Activated T-helper 2 cell treated with anti-CD3 and anti-CD28 coated beads, Interferon-gamma antibody, Interleukin-2, Interleukin-4, amounts not matched to agents 10 μg/mL and 5 μg/mL and 100 μg/mL, durations not matched to agents 14 hours and 24 hours and 36 hours (primary cell): Measurements from ENCODE around the gene FUT6. TPM values are rescaled to one million over a fixed set of nuclear protein-coding genes. Genes with fewer than 3 reads are reported as not detected.
A peak's percentile ranks its signal among the peaks of the same experiment; 100 is the strongest.
"Not testable (repeated sequence)": the region's sequence is repeated elsewhere in the genome, so short reads cannot be mapped to it uniquely, and the experiment has no call there.

Experiments used
- DNase-seq: peaks from one replicate; pipeline ENCODE4 v3.0.0; 2021; ENCODE audit warnings: low spot score
- H3K27ac Mint-ChIP-seq: one replicate; pipeline ENCODE4 v1.8.0; 2021; ENCODE audit warnings: mixed read lengths
- H3K27me3 Mint-ChIP-seq: one replicate; pipeline ENCODE4 v1.8.0; 2021; ENCODE audit warnings: low read depth, mixed read lengths
- H3K36me3 Mint-ChIP-seq: one replicate; pipeline ENCODE4 v1.8.0; 2021; ENCODE audit warnings: low read depth, mixed read lengths
- H3K4me1 Mint-ChIP-seq: one replicate; pipeline ENCODE4 v1.8.0; 2021; ENCODE audit warnings: low read depth, mixed read lengths
- H3K4me3 Mint-ChIP-seq: one replicate; pipeline ENCODE4 v1.8.0; 2021; ENCODE audit warnings: low read depth, mild to moderate bottlenecking, moderate library complexity, mixed read lengths
- H3K9me3 Mint-ChIP-seq: one replicate; pipeline ENCODE4 v1.8.0; 2021; ENCODE audit warnings: mixed read lengths
- intact Hi-C: fragments of 100-400 bp; cut with micrococcal nuclease; formaldehyde crosslinking; loops from one replicate; pipeline ENCODE4 v1.15.1; 2023
- total RNA-seq: library from RNA; stranded (reverse); gene quantifications from 2 replicates; pipeline ENCODE4 v1.2.3, GENCODE V29; 2022

Gene FUT6
- total RNA-seq, 1 donor from 2014 or later = not detected

- intact Hi-C loops = loop anchor here (2.0 to 5.0 kb wide), 4 partner anchors 69 to 998 kb away; partner anchors contain the start of genes CATSPERD, FEM1A, HSD11B1L and LONP1
- H3K4me1 Mint-ChIP-seq = peaks cover 5% of the 10 kb centered on the region
Measured at GRCh38 chr19:5789886-5790558, 49.5 kb downstream of the FUT6 start.

GRCh38 chr19:5789351-5789761 lies 50.1 kb downstream of the FUT6 start:
- H3K4me1 Mint-ChIP-seq = peaks cover 5% of the 10 kb centered on the region
- peaks cover 41% of the 10 kb centered on the region for H3K36me3 Mint-ChIP-seq
- no peaks in the 10 kb centered on the region for H3K27me3 Mint-ChIP-seq
- H3K9me3 Mint-ChIP-seq = no peaks in the 10 kb centered on the region
- H3K27ac Mint-ChIP-seq = no peak overlapping the region
- DNase-seq = no peak
- intact Hi-C loops = no loop called here
- H3K4me3 Mint-ChIP-seq = peak overlapping the region; percentile 49

More at GRCh38 chr19:5789886-5790558, 49.5 kb downstream of the FUT6 start:
- Mint-ChIP-seq H3K4me3 (peak overlapping the region; percentile 98), H3K36me3 (peaks cover 41% of the 10 kb centered on the region), H3K27ac (peak overlapping the region; percentile 100), H3K9me3 (no peaks in the 10 kb centered on the region), H3K27me3 (no peaks in the 10 kb centered on the region)
- no peak for DNase-seq

- Mint-ChIP-seq H3K9me3 (no peaks in the 10 kb centered on the region), H3K36me3 (peaks cover 41% of the 10 kb centered on the region), H3K4me1 (peaks cover 5% of the 10 kb centered on the region), H3K4me3 (no peak overlapping the region), H3K27ac (no peak overlapping the region), H3K27me3 (no peaks in the 10 kb centered on the region)
- intact Hi-C loops = no loop called here
- no peak for DNase-seq
Measured at GRCh38 chr19:5788422-5788821, 51.1 kb downstream of the FUT6 start.

- H3K27me3 Mint-ChIP-seq = no peaks in the 10 kb centered on the region
- peaks cover 41% of the 10 kb centered on the region for H3K36me3 Mint-ChIP-seq
- DNase-seq = no peak
- H3K4me1 Mint-ChIP-seq = peaks cover 5% of the 10 kb centered on the region
- no peak overlapping the region for H3K4me3 Mint-ChIP-seq
- intact Hi-C loops = no loop called here
- H3K27ac Mint-ChIP-seq = no peak overlapping the region
- no peaks in the 10 kb centered on the region for H3K9me3 Mint-ChIP-seq
Measured at GRCh38 chr19:5787409-5788182, 51.9 kb downstream of the FUT6 start.

DNA sequence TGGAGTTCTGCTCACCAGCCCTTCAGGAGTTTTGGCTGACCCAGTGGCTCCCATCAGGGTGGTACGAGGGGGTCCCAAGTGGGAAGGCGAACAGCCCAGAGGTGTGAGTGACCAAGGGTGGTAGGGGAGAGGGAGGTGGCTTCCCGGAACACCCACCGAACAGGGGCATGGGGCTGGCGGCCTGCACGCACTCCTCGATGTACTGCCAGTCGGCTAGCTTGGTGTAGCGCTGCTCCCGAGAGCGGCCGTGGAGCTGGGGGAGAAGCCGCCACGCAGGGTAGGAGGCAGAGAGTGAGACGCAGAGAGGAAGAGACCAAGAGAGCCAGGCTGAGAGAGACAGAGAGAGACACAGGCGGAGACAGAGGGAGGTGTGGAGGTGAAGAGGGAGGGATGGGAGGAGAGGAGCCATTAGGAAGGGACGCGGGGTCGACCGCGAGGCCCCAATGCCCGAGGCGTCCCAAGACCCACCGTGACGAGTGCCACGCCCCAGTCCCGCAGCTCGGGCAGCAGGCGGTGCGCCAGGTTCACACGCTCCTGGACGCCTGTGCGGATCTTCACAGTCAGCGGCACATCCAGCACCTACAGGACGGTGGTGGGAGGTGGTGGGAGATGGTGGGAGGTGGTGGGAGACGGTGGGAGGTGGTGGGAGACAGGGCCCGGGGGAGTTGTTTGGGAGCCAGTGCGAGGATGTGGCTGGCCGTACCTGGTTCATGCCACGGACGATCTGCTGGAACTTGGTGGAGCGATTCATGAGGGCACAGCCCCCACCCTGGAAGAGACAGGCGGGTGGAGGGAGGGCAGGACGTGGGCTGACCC lies 52.7 kb downstream of the FUT6 start:
- H3K4me3 Mint-ChIP-seq = no peak overlapping the region
- H3K27me3 Mint-ChIP-seq = no peaks in the 10 kb centered on the region
- H3K27ac Mint-ChIP-seq = no peak overlapping the region
- intact Hi-C loops = no loop called here
- peaks cover 5% of the 10 kb centered on the region for H3K4me1 Mint-ChIP-seq
- peaks cover 41% of the 10 kb centered on the region for H3K36me3 Mint-ChIP-seq
- no peaks in the 10 kb centered on the region for H3K9me3 Mint-ChIP-seq
- DNase-seq = no peak

DNA sequence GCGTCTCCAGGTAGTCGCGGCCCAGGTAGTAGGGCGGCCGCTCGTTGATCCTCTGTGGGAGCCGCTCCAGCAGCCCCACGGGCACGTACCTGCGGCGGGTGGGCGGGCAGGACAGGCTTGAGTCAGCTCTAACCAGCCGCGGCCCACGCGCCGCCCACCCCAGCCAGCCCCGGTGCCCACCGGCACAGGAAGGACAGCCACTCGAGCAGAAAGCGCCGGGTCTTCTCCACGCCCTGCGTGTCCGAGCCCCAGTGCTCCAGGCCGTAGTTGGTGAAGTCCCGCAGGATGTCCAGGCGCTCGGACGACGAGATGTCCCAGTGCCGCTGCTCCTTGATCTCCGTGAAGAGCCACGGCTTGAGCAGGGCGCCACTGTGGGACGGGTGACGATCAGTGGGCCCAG lies 54.1 kb downstream of the FUT6 start:
- DNase-seq = no peak
- no peak overlapping the region for H3K4me3 Mint-ChIP-seq
- H3K9me3 Mint-ChIP-seq = no peaks in the 10 kb centered on the region
- H3K27ac Mint-ChIP-seq = no peak overlapping the region
- peaks cover 4% of the 10 kb centered on the region for H3K4me1 Mint-ChIP-seq
- intact Hi-C loops = no loop called here
- peaks cover 39% of the 10 kb centered on the region for H3K36me3 Mint-ChIP-seq
- H3K27me3 Mint-ChIP-seq = no peaks in the 10 kb centered on the region

- DNase-seq = no peak
- Mint-ChIP-seq H3K36me3 (peaks cover 33% of the 10 kb centered on the region), H3K4me1 (no peaks in the 10 kb centered on the region), H3K9me3 (no peaks in the 10 kb centered on the region), H3K4me3 (no peak within 1 kb of the TSS), H3K27me3 (no peaks in the 10 kb centered on the region), H3K27ac (no peak within 1 kb of the TSS)
- intact Hi-C loops = no loop called here
Measured at GRCh38 chr19:5784581-5785147, 54.8 kb downstream of the FUT6 start, which contains the start of gene PRR22. Gene PRR22 (minus strand): TSS chr19:5784746. CDS start chr19:5784660, 86 bp downstream.

GRCh38 chr19:5782945-5783919 lies 56.3 kb downstream of the FUT6 start:
- intact Hi-C loops = no loop called here
- no peaks in the 10 kb centered on the region for H3K9me3 Mint-ChIP-seq
- H3K27me3 Mint-ChIP-seq = no peaks in the 10 kb centered on the region
- DNase-seq = no peak
- no peak overlapping the region for H3K4me3 Mint-ChIP-seq
- H3K36me3 Mint-ChIP-seq = peaks cover 22% of the 10 kb centered on the region
- H3K4me1 Mint-ChIP-seq = no peaks in the 10 kb centered on the region
- no peak overlapping the region for H3K27ac Mint-ChIP-seq

GRCh38 chr19:5782322-5782721 lies 57.2 kb downstream of the FUT6 start:
- intact Hi-C loops = no loop called here
- H3K4me1 Mint-ChIP-seq = no peaks in the 10 kb centered on the region
- no peak overlapping the region for H3K27ac Mint-ChIP-seq

DNA sequence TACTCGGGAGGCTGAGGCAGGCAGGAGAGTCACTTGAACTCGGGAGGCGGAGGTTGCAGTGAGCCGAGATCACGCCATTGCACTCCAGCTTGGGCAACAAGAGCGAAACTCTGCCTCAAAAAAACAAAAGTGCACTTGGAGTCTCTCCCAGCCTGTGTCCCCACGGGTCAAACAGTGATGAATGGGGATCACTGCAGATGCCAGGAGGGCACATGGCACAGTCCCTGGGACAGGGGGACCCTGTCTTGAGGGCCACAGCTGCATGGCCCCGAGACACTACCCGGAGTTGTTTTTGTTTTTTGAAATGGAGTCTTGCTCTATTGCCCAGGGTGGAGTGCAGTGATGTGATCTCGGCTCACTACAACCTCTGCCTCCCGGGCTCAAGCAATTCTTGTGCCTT lies 58.6 kb downstream of the FUT6 start:
- H3K9me3 Mint-ChIP-seq, H3K4me3 Mint-ChIP-seq, H3K27me3 Mint-ChIP-seq, H3K27ac Mint-ChIP-seq, intact Hi-C loops, H3K4me1 Mint-ChIP-seq, H3K36me3 Mint-ChIP-seq, DNase-seq: not testable (repeated sequence)

More at GRCh38 chr19:5782322-5782721, 57.2 kb downstream of the FUT6 start:
- H3K36me3 Mint-ChIP-seq = peaks cover 17% of the 10 kb centered on the region
- DNase-seq = no peak
- no peaks in the 10 kb centered on the region for H3K27me3 Mint-ChIP-seq
- H3K4me3 Mint-ChIP-seq = no peak overlapping the region
- H3K9me3 Mint-ChIP-seq = no peaks in the 10 kb centered on the region
